Epithelial cell of esophagus (primary cell): ENCODE data around the gene DCUN1D2.
A peak's percentile ranks its signal among the peaks of the same experiment; 100 is the strongest.

Experiments
- DNase-seq: peaks from one replicate; pipeline ENCODE4 v3.0.0; 2010; ENCODE audit warnings: low read depth
- H3K4me3 ChIP-seq: 2 replicates; pipeline ENCODE4 v1.5.1; 2011; ENCODE audit warnings: mild to moderate bottlenecking, low read length, control low read depth
- TF ChIP-seq, protein P1 (sequence below): IDR thresholded peaks from 2 replicates; pipeline ENCODE4 v1.5.1; 2011; ENCODE audit warnings: low read depth, mild to moderate bottlenecking, low read length, control low read depth, inconsistent platforms; ENCODE audit not compliant: insufficient read depth; ENCODE audit errors: missing control alignments

DCUN1D2 gene

GRCh38 chr13:113458253-113459065 lies 32.1 kb downstream of the DCUN1D2 start:
- TF ChIP-seq, protein P1, sequence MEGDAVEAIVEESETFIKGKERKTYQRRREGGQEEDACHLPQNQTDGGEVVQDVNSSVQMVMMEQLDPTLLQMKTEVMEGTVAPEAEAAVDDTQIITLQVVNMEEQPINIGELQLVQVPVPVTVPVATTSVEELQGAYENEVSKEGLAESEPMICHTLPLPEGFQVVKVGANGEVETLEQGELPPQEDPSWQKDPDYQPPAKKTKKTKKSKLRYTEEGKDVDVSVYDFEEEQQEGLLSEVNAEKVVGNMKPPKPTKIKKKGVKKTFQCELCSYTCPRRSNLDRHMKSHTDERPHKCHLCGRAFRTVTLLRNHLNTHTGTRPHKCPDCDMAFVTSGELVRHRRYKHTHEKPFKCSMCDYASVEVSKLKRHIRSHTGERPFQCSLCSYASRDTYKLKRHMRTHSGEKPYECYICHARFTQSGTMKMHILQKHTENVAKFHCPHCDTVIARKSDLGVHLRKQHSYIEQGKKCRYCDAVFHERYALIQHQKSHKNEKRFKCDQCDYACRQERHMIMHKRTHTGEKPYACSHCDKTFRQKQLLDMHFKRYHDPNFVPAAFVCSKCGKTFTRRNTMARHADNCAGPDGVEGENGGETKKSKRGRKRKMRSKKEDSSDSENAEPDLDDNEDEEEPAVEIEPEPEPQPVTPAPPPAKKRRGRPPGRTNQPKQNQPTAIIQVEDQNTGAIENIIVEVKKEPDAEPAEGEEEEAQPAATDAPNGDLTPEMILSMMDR, result peak; percentile 27
- H3K4me3 ChIP-seq, result no peak overlapping the region
- no peak for DNase-seq

- TF ChIP-seq, protein P1, result no peak
- DNase-seq, result no peak
Measured at GRCh38 chr13:113457510-113457909, 33.0 kb downstream of the DCUN1D2 start.

GRCh38 chr13:113456116-113456702 lies 34.3 kb downstream of the DCUN1D2 start:
- DNase-seq, result no peak
- H3K4me3 ChIP-seq, result no peak overlapping the region
- TF ChIP-seq, protein P1, result no peak

More at GRCh38 chr13:113457510-113457909, 33.0 kb downstream of the DCUN1D2 start:
- H3K4me3 ChIP-seq, result no peak overlapping the region

GRCh38 chr13:113455384-113455783 lies 35.1 kb downstream of the DCUN1D2 start:
- H3K4me3 ChIP-seq, result no peak overlapping the region
- TF ChIP-seq, protein P1, result no peak
- no peak for DNase-seq

- TF ChIP-seq, protein P1, result no peak
- DNase-seq, result no peak
- no peak overlapping the region for H3K4me3 ChIP-seq
Measured at GRCh38 chr13:113454936-113455335, 35.6 kb downstream of the DCUN1D2 start.

DNA sequence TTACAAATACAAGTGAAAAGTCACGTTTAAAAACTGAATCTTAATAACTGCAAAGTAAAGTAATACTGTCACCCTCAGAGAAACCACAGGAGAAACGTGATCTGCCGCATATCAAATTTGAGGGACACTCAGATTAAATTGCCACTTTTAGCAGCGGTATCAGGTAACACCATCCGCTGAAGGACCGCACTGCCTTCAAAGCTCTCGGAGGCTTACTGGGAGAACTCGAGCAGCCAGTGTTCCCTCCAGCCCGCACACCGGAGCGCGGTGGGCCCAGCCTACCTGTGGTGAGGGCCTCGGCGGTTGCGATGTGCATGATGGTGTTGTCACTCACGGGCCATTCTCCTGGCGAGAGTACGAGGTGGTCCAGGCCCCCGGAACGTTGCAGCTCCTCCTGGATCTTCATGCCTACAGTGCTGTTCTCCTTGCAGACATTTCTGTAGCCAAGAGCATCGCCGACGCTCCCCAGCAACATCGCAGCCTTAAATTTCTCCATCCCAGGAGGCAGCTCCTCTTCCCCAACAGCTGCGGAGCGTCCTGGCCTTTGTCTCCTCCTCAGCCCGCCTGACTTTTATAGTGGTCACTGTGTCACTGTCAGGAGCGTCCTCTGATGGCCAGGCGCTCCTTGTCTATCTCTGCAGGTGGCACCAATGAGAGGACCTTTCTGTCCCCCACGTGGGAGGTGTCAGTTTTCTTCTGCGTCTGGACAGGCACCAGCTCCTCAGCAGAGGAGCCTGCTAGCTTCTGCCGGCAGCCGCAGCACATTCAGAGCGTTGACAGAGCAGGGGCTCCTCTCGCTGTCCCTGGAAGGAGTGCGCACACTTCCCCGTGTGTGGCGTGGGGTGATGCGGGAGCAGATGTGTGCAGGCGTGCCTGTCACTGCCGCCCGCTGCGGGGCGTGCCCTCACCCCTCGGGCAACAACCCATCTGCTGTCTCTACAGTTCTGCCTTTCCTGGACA lies 37.3 kb downstream of the DCUN1D2 start, which contains the start of gene ADPRHL1:
ADPRHL1 (minus strand) TSS at position 547 of the 960 bp plus-strand sequence; CDS start at position 496, 51 bp downstream.
- DNase-seq, result no peak
- H3K4me3 ChIP-seq, result no peak within 1 kb of the TSS
- TF ChIP-seq, protein P1, result no peak
